Measurements from ENCODE around the gene KAT8. TPM values are rescaled to one million over a fixed set of nuclear protein-coding genes. Genes with fewer than 3 reads are reported as not detected.
"Not testable (repeated sequence)": the region's sequence is repeated elsewhere in the genome, so short reads cannot be mapped to it uniquely, and the experiment has no call there.

KAT8 gene
- total RNA-seq, 1 experiment from 2014 or later, result 53.3 TPM

- DNase-seq (ENCODE audit: low read depth), result no peak
These were observed 14.4 kb downstream of the KAT8 start for GRCh38 chr16:31131841-31132271.

GRCh38 chr16:31132303-31132979, 15.0 kb downstream of the KAT8 start:
- no peak for DNase-seq (ENCODE audit: low read depth)

- no peak for DNase-seq (ENCODE audit: low read depth)
These were observed 15.6 kb downstream of the KAT8 start for GRCh38 chr16:31133046-31133501.

- DNase-seq (ENCODE audit: low read depth), result peak; percentile 52
These were observed 16.7 kb downstream of the KAT8 start for GRCh38 chr16:31134091-31134571.

GRCh38 chr16:31134625-31135534, 17.4 kb downstream of the KAT8 start:
- DNase-seq (ENCODE audit: low read depth), result no peak

- DNase-seq (ENCODE audit: low read depth), result peak; percentile 32
These were observed 18.2 kb downstream of the KAT8 start, which contains the start of gene PRSS8 for GRCh38 chr16:31135535-31136286. Gene PRSS8 (minus strand): TSS chr16:31135727. CDS start chr16:31135498, 229 bp downstream.

- DNase-seq (ENCODE audit: low read depth), result no peak
These were observed 18.8 kb downstream of the KAT8 start for GRCh38 chr16:31136287-31136662.

- not testable (repeated sequence) for DNase-seq (ENCODE audit: low read depth)
These were observed 19.5 kb downstream of the KAT8 start for GRCh38 chr16:31136822-31137499.

- peak; percentile 94 for DNase-seq (ENCODE audit: low read depth)
These were observed 21.4 kb downstream of the KAT8 start for GRCh38 chr16:31138621-31139578.

- not testable (repeated sequence) for DNase-seq (ENCODE audit: low read depth)
These were observed 23.6 kb downstream of the KAT8 start for GRCh38 chr16:31141071-31141469.

- peak; percentile 79 for DNase-seq (ENCODE audit: low read depth)
These were observed 24.1 kb downstream of the KAT8 start for GRCh38 chr16:31141489-31142108.

GRCh38 chr16:31142109-31143010, 24.9 kb downstream of the KAT8 start:
- peak; percentile 98 for DNase-seq (ENCODE audit: low read depth)

GRCh38 chr16:31143011-31143693, 25.7 kb downstream of the KAT8 start:
- DNase-seq (ENCODE audit: low read depth), result no peak

- DNase-seq (ENCODE audit: low read depth), result no peak
These were observed 26.3 kb downstream of the KAT8 start for GRCh38 chr16:31143694-31144148.

GRCh38 chr16:31144418-31144817, 27.0 kb downstream of the KAT8 start:
- DNase-seq (ENCODE audit: low read depth), result peak; percentile 50

- no peak for DNase-seq (ENCODE audit: low read depth)
These were observed 28.0 kb downstream of the KAT8 start for GRCh38 chr16:31145398-31145990.

GRCh38 chr16:31147574-31147973, 30.1 kb downstream of the KAT8 start:
- no peak for DNase-seq (ENCODE audit: low read depth)
